Natural killer cell (primary cell): ENCODE results near the gene PRPF4. TPM values are rescaled to one million over a fixed set of nuclear protein-coding genes. Genes with fewer than 3 reads are reported as not detected.

Experiments used
- ATAC-seq, 3 donors: fragments of 150-1000 bp in 2 of 3; fragments of 200-7000 bp in 1 of 3; cut with Tn5 transposase; 1 replicate in 1 of 3; 2 replicates in 2 of 3; pipeline ENCODE4 v1.10.0; 2021; ENCODE audit warnings: mild to moderate bottlenecking in 2 of 3, moderate library complexity in 2 of 3
- DNase-seq, 2 donors: peaks; one replicate each; pipeline versions ENCODE4 v3.0.0 to v3.0.0-alpha.2; 2013 to 2021; ENCODE audit warnings: mixed read lengths in 1 of 2
- H3K27ac ChIP-seq: one replicate; pipeline ENCODE4 v1.5.1; 2013; ENCODE audit warnings: mild to moderate bottlenecking, low read length
- H3K27me3 ChIP-seq: one replicate; pipeline ENCODE4 v1.6.1; 2013; ENCODE audit warnings: low read length; ENCODE audit not compliant: control insufficient read depth, insufficient read depth
- H3K36me3 ChIP-seq: one replicate; pipeline ENCODE4 v1.6.1; 2013; ENCODE audit warnings: low read length; ENCODE audit not compliant: control insufficient read depth, insufficient read depth
- H3K4me1 ChIP-seq: one replicate; pipeline ENCODE4 v1.6.1; 2013; ENCODE audit warnings: low read length; ENCODE audit not compliant: control insufficient read depth, insufficient read depth
- H3K4me3 ChIP-seq: one replicate; pipeline ENCODE4 v1.5.1; 2013; ENCODE audit warnings: low read length
- H3K9me3 ChIP-seq: one replicate; pipeline ENCODE4 v1.6.1; 2013; ENCODE audit warnings: low read length; ENCODE audit not compliant: control insufficient read depth, insufficient read depth
- H3K27ac Mint-ChIP-seq, 2 donors: one replicate each; pipeline ENCODE4 v1.8.0; 2022; ENCODE audit warnings: mild to moderate bottlenecking in 2 of 2, mixed read lengths in 2 of 2, moderate library complexity in 1 of 2
- H3K27me3 Mint-ChIP-seq, 2 donors: one replicate each; pipeline ENCODE4 v1.8.0; 2022; ENCODE audit warnings: low read depth in 2 of 2, mixed read lengths in 2 of 2
- H3K36me3 Mint-ChIP-seq: one replicate; pipeline ENCODE4 v1.8.0; 2022; ENCODE audit warnings: mixed read lengths
- H3K4me1 Mint-ChIP-seq, 2 donors: one replicate each; pipeline ENCODE4 v1.8.0; 2022; ENCODE audit warnings: mixed read lengths in 2 of 2
- H3K4me3 Mint-ChIP-seq: one replicate; pipeline ENCODE4 v1.8.0; 2022; ENCODE audit warnings: mild to moderate bottlenecking, moderate library complexity, mixed read lengths
- H3K9me3 Mint-ChIP-seq, 2 donors: one replicate each; pipeline ENCODE4 v1.8.0; 2022; ENCODE audit warnings: mixed read lengths in 2 of 2
- WGBS: methylation state at CpG from one replicate; pipeline ENCODE4 v1.1.7; 2013; ENCODE audit warnings: missing lambda C conversion rate; ENCODE audit not compliant: insufficient coverage; 5-methylcytosine and 5-hydroxymethylcytosine counted together
- intact Hi-C: fragments of 100-400 bp; cut with micrococcal nuclease; formaldehyde crosslinking; loops from one replicate; pipeline ENCODE4 v1.14.2; 2022
- total RNA-seq, 4 donors: library from RNA; stranded (reverse); fragments of 120-200 nt in 1 of 4; gene quantifications; one replicate each; pipeline versions ENCODE4 v1.2.3 to v1.2.4, GENCODE V29; 2013 to 2022
- TF ChIP-seq, protein P1 (sequence below): fragments of 200-600 bp; IDR thresholded peaks from one replicate; pipeline ENCODE4 v1.8.0; 2022; ENCODE audit warnings: antibody characterized with exemption

The PRPF4 gene
- total RNA-seq, 3 donors from 2014 or later (not counting 1 experiment from before 2014, with no cell fraction given) = 16.9 to 23.2 (median 21.1) TPM

DNA sequence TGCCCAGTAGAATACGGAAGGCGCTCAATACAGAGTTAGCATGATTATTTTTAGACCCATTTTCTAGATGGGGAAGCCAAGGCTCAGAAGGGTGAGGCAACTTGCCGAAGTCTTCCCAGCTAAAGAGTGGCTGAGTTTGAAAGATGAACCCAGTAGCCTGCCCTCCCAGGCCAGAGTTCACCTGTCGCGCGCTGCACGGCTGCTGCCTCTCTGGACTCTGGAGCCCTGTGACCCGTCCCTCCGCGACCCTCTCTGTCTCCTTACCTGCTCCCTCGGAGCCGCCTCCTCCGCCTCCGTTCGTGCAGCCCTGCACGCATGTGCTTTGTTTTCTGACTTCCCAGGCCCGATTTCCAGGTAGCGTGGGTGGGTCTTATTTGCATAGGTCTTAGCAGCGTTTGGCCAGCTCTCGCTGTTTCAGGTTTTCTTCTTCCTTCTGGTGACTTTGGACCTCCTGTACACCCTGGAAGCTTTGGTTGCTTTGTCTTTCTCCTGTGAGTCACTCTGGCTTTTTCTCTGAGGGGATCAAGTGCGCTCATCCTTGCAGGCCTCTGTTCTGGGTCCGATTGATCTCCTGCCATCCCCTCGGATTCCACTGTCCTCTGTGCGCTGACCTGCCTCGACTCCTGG, 27.4 kb downstream of the PRPF4 start, which contains the start of gene RNF183:
Gene RNF183 (minus strand): TSS at position 585 of the 627 bp plus-strand sequence. CDS start 5,192 bp downstream, outside the sequence.
- Mint-ChIP-seq H3K36me3 (no peaks in the 10 kb centered on the region), H3K9me3 (no peaks in the 10 kb centered on the region), H3K27ac (no peak within 1 kb of the TSS), H3K4me1 (no peaks in the 10 kb centered on the region), H3K4me3 (no peak within 1 kb of the TSS), H3K27me3 (peaks cover 9 to 26% of the 10 kb centered on the region in 2 donors)
- DNase-seq (no peak), ATAC-seq (no peak)
- intact Hi-C loops = no loop called here
- Histone ChIP-seq H3K27ac (no peak within 1 kb of the TSS), H3K36me3 (no peaks in the 10 kb centered on the region), H3K9me3 (no peaks in the 10 kb centered on the region), H3K4me1 (no peaks in the 10 kb centered on the region), H3K27me3 (no peaks in the 10 kb centered on the region), H3K4me3 (no peak within 1 kb of the TSS)
- 93% methylated on average over 25 of the region's 25 CpGs for WGBS
- TF ChIP-seq, protein P1, sequence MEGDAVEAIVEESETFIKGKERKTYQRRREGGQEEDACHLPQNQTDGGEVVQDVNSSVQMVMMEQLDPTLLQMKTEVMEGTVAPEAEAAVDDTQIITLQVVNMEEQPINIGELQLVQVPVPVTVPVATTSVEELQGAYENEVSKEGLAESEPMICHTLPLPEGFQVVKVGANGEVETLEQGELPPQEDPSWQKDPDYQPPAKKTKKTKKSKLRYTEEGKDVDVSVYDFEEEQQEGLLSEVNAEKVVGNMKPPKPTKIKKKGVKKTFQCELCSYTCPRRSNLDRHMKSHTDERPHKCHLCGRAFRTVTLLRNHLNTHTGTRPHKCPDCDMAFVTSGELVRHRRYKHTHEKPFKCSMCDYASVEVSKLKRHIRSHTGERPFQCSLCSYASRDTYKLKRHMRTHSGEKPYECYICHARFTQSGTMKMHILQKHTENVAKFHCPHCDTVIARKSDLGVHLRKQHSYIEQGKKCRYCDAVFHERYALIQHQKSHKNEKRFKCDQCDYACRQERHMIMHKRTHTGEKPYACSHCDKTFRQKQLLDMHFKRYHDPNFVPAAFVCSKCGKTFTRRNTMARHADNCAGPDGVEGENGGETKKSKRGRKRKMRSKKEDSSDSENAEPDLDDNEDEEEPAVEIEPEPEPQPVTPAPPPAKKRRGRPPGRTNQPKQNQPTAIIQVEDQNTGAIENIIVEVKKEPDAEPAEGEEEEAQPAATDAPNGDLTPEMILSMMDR = no peak

DNA sequence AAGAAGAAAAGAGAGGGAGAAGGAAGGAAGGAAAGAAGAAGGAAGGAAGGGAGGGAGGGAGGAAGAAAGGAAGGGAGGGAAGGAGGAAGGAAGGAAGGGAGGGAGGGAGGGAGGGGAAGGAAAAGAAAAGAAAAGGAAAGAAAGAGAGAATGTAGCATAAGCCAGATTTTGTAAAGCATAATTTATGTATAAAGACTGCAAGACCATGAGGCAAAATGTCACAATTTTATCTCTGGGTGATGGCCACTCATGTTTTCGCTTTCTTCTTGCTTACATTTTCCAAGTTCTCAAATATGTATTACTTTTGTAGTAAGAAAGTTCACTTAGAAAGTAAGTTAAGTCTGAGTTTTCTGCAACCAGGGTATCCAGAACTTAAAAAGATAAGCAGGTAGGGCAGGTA, 31.1 kb downstream of the PRPF4 start:
- ATAC-seq = no peak
- no peaks in the 10 kb centered on the region for H3K36me3 Mint-ChIP-seq
- H3K4me1 Mint-ChIP-seq = no peaks in the 10 kb centered on the region
- H3K27ac Mint-ChIP-seq = no peak overlapping the region
- no peak for DNase-seq
- H3K9me3 ChIP-seq = no peaks in the 10 kb centered on the region
- no peaks in the 10 kb centered on the region for H3K36me3 ChIP-seq
- intact Hi-C loops = no loop called here
- no peaks in the 10 kb centered on the region for H3K27me3 ChIP-seq
- TF ChIP-seq, protein P1 = no peak
- H3K9me3 Mint-ChIP-seq = no peaks in the 10 kb centered on the region
- WGBS = no CpG with 5 or more reads among the region's 1 CpG
- no peak overlapping the region for H3K27ac ChIP-seq
- peaks cover 5 to 7% of the 10 kb centered on the region in 2 donors for H3K27me3 Mint-ChIP-seq
- no peaks in the 10 kb centered on the region for H3K4me1 ChIP-seq
- H3K4me3 Mint-ChIP-seq = no peak overlapping the region
- no peak overlapping the region for H3K4me3 ChIP-seq

DNA sequence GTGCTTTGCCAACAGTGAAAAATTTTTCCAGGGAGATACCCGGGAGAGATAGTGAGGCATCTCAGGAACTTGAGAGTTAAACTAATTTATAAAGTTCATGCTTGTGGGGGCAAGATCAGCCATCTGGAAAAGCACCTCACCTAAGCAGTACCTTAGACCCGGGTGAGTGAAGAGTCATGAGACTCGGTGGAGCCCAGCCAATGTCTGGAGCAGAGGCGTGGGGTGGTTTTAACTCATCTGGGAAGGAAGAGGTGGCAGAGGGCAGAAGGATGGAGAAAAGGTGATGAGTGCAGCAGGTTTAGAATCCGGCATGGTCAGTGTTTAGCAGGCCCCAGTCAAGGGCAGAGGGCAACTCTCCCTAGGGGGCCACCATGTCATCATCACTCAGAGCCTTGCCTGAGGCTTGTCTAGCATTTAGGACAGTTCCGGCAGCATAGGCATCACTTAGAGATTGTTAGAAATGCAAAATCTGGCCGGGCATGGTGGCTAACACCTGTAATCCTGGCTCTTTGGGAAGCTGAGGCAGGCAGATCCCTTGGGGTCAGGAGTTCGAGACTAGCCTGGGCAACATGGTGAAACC, 32.0 kb downstream of the PRPF4 start:
- Mint-ChIP-seq H3K9me3 (no peaks in the 10 kb centered on the region), H3K4me3 (no peak overlapping the region), H3K4me1 (no peaks in the 10 kb centered on the region), H3K27ac (no peak overlapping the region), H3K27me3 (peaks cover 1 to 2% of the 10 kb centered on the region in 2 donors), H3K36me3 (no peaks in the 10 kb centered on the region)
- intact Hi-C loops = no loop called here
- H3K4me1 ChIP-seq = no peaks in the 10 kb centered on the region
- 80% methylated on average over 8 of the region's 8 CpGs for WGBS
- H3K27me3 ChIP-seq = no peaks in the 10 kb centered on the region
- ATAC-seq (no peak), DNase-seq (no peak)
- H3K9me3 ChIP-seq = no peaks in the 10 kb centered on the region
- H3K4me3 ChIP-seq = no peak overlapping the region
- no peaks in the 10 kb centered on the region for H3K36me3 ChIP-seq
- TF ChIP-seq, protein P1 = no peak
- no peak overlapping the region for H3K27ac ChIP-seq
